ENCODE data around the gene MYO10.
"Not testable (repeated sequence)": the region's sequence is repeated elsewhere in the genome, so short reads cannot be mapped to it uniquely, and the experiment has no call there.

MYO10 gene

GRCh38 chr5:16855898-16856297 is 80.2 kb downstream of the MYO10 start:
- DNase-seq: no peak

DNA sequence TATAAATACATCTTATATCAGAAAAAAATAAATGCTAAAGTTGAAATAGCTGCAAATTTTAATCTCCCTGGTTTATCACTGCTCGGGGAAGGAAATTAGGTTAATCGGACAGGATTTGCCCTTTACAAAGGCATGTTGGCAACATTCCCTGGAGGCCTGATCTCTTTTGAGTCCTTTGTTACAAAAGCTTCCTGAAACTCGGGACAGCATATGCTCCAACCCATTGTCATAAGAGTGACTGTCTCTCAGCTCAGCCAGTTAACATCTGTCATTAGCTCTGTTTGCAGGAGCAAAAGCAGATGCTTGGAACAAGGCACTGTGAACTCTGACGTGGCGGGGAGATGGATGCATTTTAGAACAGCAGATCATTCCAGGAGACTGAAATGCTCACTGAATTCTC is 80.6 kb downstream of the MYO10 start:
- DNase-seq: no peak

DNA sequence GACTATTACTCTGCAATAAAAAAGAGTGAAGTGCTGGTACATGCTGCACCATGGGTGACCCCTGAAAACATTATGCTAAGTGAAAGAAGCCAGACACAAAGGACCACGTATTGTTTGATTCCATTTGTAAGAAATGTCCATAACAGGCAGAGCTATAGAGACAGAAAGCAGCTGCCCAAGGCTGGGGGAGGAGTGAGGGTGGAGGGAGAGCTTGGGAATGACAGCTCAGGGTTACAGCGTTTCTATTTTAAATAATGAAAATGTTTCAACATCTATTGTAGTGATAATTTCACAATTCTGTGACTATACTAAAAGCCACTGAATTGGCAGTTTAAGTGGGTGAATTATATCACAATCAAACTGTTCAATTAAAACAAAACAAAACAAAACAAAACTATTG is 81.7 kb downstream of the MYO10 start:
- DNase-seq: no peak

- DNase-seq: no peak
Observed at GRCh38 chr5:16853518-16853917, 82.6 kb downstream of the MYO10 start.

GRCh38 chr5:16852251-16853005 is 83.7 kb downstream of the MYO10 start:
- DNase-seq: no peak

DNA sequence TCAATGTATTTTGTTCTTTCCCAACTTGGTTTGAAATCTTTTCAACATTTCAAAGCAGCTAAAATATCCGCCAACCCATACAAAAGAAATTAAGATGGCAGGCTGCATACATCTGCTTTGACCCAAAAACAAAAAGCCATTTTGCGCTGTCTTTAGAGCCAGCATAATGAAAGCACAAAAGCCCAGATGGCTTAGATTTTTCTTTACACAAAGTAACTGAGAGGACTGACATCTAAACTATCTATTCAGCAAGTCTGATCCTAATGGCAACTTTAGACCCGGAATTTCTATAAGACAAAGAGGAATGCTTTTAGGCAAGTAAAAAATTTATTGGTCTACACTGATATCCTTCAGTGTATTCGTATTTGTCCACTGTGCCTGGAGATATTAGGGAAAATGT is 86.3 kb downstream of the MYO10 start:
- DNase-seq: no peak

- no peak for DNase-seq
Observed at GRCh38 chr5:16849181-16849580, 86.9 kb downstream of the MYO10 start.

DNA sequence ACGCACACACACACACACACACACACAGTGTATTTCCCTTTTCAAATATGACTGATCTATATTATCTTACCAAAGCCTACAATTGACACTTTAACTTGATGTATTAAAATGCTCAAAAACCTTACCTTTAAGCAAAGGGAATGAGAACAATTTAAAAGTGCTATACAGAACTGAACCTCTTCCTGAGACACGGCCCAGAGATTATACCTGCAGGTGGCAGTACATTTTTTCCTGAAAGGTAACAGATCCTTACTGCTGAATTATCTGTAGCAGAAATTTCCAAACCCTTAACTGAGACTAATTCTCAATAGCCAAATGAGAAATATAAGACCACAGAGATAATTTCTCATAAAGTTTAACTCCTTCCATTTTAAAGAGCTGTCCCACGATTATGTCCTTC is 91.1 kb downstream of the MYO10 start:
- no peak for DNase-seq

GRCh38 chr5:16842896-16843295 is 93.2 kb downstream of the MYO10 start:
- DNase-seq: no peak

- DNase-seq: no peak
Observed at GRCh38 chr5:16841416-16841815, 94.7 kb downstream of the MYO10 start.

DNA sequence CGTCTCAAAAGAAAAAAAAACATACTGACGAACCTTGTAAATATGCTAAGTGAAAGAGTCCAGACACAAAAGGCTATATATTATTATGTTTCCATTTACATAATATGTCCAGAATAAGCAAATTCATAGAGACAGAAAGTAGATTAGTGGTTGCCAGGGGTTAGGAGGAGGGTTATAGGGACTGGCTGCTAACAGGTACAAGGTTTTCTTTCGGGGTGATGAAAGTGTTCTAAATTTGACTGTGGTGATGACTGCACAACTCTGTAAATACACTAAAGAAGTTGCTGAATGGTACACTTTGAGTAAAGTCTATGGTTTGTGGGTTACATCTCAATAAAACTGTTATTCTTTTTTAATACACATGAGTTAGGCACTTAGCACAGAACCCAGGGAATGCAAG is 98.8 kb downstream of the MYO10 start:
- DNase-seq: no peak

DNA sequence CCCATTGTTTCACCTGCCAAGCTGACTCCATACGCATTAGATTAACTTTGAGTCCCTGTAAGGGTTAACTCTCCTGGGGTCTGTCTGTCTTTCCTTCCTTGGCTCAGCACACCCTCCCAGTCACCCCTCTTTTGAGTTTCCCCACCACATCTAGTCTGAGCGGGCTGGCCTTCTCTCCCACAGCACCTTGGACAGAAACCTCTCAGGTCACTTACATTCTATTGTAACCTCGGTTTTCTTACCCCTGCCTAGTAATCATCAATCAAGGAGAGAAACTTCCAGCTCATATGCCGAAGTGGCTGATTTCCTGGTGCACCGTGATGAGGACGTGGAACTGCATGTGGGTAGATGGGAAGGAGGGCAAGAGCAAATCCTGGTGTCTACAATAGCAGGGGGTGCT is 102.1 kb downstream of the MYO10 start:
- DNase-seq: no peak

DNA sequence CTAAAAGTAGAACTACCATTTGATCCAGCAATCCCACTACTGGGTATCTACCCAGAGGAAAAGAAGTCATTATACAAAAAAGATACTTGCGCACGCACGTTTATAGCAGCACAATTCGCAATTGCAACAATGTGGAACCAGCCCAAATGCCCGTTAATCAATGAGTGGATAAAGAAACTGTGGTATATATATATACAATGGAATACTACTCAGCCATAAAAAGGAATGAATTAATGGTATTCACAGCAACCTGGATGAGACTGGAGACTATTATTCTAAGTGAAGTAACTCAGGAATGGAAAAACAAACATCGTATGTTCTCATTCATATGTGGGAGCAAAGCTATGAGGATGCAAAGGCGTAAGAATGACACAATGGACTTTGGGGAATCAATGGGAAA is 104.8 kb downstream of the MYO10 start:
- DNase-seq: not testable (repeated sequence)

DNA sequence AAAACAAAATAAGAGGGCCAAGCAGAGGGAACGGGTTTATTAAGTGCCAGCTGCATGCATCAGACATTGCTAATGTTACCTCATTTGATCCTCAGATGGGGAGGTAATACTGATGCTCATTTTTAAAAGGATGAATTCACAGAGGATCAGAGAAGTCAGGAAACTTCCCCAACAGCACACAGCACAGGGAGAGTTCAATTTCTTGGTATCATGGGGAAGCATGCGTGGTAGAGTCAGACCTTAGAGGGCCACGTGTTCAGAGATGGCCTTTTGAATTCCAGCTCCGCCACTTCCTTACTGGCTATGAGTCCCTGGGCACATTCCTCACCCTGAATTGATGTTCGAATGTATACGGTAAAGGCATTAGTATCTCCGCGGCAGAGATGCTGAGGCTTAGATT is 108.3 kb downstream of the MYO10 start:
- DNase-seq: no peak

DNA sequence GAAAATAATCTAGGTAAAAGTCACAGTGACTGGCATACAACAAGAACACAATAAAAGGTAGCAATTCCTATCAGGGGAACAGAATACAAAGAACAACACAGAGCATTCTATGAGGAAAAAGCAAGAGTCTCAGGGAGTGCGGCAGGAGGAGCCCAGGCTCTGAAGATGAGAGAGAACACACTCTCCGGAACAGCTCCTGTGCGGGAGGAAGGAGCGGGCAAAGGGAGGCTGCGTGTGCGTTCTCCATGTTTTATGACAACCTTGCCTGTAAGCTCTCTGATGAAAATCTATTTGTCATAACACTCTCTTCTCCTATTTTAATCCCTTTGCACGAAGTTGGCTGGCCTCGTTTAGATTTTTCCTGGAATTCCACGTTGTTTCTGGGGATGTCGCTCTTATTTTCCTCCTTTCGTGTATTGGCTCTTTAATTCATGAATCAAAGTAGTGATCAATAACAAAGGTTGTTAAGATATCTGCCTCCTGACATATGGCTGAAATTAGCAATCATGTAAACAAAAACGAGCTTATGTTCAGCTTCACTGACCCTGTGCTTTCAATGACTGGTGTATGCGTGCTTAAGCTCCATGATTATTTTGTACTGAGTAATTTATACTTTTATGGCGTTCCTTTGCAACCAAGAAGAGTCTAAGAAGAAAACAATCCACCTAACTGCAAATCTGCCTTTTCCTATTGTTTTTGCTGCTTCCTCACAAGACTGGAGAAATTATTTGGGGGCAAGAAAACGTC is 109.5 kb downstream of the MYO10 start:
- no peak for DNase-seq

GRCh38 chr5:16819522-16820167 is 116.4 kb downstream of the MYO10 start:
- DNase-seq: no peak

DNA sequence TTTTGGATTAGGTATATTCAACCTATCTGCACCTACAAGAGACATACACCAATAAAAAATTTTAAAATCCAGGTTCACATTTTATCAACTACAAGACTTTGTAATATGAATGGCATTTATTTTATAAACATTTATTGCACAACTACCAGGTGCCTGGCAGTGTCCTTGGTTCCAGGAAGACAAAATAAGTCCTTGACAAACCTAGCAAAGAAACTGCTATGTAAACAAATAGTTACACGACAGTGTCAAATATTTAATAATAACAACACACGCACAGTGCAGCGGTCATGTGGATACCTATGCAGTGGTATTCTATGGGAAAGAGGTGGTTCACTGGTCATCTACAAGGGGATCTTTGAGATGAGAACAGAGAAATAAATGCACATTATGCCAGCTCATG is 120.7 kb downstream of the MYO10 start:
- DNase-seq: no peak

DNA sequence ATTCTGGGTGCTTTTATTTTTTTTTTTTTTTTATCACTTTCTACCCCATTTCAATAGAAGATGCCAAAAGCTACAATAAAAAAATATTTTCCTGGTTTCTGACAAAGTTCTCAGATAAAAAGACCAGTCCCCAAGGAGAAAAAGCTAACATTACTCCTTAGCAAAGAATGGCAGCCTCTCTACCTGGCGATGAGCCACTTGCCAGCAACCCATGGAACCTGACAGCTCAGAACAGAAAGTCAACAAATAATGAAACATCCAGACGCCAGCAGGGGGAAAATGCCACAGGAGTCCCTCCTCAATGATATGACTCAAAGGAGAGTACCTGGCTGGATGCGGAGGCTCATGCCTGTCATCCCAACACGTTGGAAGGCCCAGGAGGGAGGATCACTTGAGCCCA is 123.2 kb downstream of the MYO10 start:
- DNase-seq: no peak

- no peak for DNase-seq
Observed at GRCh38 chr5:16812448-16812847, 123.6 kb downstream of the MYO10 start.

- no peak for DNase-seq
Observed at GRCh38 chr5:16810208-16810854, 125.8 kb downstream of the MYO10 start.

DNA sequence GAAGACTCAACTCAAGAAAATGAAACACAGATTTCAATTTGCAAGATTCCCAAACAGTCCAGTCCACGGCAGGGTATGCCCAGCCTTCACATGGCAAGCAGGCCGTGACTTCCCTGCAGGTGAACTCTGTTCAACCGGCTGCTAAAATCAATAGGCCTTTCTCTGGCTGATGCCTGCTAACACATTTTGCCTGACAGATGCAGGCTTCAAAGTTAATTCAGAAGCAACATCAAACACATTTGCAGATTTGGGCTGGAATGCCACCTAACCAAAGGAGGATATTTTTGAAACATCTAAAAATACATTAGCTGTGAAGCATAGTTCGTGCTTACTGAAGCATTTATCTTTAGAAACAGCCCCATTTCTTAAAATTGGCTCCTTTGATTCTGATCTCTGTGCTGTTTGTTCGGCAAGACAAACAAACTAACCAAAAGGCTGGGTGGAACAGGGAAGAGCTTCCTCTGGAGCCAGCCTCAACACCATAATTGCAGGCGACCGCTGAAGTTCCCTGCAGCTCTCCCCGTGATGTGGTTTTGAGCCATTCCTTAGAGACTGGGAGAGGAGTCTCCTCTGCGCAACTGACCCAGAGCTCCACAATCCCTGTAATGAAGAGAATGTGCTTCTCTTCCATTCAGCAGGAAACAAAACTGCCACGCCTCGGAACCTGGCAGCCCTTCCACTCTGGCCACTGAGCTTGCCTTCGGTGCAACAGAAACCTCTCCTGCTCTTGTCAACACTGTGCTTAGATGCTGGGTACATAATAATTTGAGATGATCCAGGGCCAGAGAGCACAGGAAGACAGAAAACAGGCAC is 126.5 kb downstream of the MYO10 start:
- DNase-seq: no peak

DNA sequence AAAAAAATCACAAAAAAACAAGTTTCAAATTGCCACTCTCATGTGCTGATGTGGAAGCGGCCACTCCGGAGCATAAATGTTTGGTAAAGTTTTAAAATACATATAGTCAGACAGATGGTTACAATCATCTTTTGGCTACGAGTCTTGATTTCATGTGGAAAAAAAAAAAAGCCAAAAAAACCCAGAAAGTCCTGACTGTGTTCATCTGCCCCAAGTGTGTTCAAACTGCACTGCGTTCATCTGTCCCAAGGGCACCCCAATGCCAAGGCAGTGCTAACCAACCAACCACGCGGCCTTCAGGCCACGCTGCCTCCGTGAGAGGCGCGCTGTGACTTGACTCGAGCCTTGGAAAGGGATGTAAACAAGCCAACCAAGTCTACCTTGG is 127.1 kb downstream of the MYO10 start:
- DNase-seq: no peak

DNA sequence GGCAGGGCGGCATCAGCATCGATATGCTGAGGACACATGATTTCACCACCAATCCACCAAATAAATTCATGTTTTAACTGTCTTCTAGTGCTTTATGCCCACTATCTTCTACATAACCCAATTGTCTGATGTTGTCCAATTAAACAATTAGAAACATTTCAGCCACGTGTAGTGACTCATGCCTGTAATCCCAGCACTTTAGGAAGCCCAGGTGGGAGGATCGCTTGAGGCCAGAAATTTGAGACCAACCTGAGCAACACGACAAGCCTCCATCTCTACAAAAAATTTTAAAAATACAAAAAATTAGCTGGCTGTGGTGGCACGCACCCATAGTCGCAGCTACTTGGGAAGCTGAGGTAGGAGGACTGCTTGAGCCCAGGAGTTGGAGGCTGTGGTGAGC is 128.1 kb downstream of the MYO10 start:
- no peak for DNase-seq
